Measurements from ENCODE around the gene GBP4.

The GBP4 gene

GRCh38 chr1:89195476-89195875, 3.3 kb downstream of the GBP4 start:
- no peak overlapping the region for H3K9ac ChIP-seq (ENCODE audit: low read length)
- no peaks in the 10 kb centered on the region for H3K9me3 ChIP-seq (ENCODE audit: insufficient read depth, low read length)
- no peaks in the 10 kb centered on the region for H3K36me3 ChIP-seq (replicated peaks; ENCODE audit: low read depth, low read length)
- H3K27me3 ChIP-seq (ENCODE audit: low read depth, low read length): no peaks in the 10 kb centered on the region
- no peaks in the 10 kb centered on the region for H3K79me2 ChIP-seq (ENCODE audit: low read length)
- peak overlapping the region; percentile 74 for H2AFZ ChIP-seq (ENCODE audit: low read depth, low read length)
- TF ChIP-seq EZH2phosphoT487 (IDR thresholded peaks at IDR 0.05; ENCODE audit: low read depth): no peak
- TF ChIP-seq, protein P1, sequence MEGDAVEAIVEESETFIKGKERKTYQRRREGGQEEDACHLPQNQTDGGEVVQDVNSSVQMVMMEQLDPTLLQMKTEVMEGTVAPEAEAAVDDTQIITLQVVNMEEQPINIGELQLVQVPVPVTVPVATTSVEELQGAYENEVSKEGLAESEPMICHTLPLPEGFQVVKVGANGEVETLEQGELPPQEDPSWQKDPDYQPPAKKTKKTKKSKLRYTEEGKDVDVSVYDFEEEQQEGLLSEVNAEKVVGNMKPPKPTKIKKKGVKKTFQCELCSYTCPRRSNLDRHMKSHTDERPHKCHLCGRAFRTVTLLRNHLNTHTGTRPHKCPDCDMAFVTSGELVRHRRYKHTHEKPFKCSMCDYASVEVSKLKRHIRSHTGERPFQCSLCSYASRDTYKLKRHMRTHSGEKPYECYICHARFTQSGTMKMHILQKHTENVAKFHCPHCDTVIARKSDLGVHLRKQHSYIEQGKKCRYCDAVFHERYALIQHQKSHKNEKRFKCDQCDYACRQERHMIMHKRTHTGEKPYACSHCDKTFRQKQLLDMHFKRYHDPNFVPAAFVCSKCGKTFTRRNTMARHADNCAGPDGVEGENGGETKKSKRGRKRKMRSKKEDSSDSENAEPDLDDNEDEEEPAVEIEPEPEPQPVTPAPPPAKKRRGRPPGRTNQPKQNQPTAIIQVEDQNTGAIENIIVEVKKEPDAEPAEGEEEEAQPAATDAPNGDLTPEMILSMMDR (IDR thresholded peaks at IDR 0.05; ENCODE audit: low read depth, low read length): no peak
- peak overlapping the region; percentile 49 for H3K27ac ChIP-seq (ENCODE audit: low read length)
- 0 out of 2 replicates have a peak overlapping the region, but pooled peaks have one; percentile 14 for H3K4me3 ChIP-seq (ENCODE audit: low read length)
- H3K4me2 ChIP-seq (ENCODE audit: low read length): peak overlapping the region; percentile 37
- no peaks in the 10 kb centered on the region for H4K20me1 ChIP-seq (ENCODE audit: insufficient read depth, low read length)
- peaks cover 43% of the 10 kb centered on the region for H3K4me1 ChIP-seq (ENCODE audit: low read length)

GRCh38 chr1:89191314-89191713, 7.4 kb downstream of the GBP4 start:
- Histone ChIP-seq H3K9me3 (ENCODE audit: insufficient read depth, low read length) (no peaks in the 10 kb centered on the region), H4K20me1 (ENCODE audit: insufficient read depth, low read length) (no peaks in the 10 kb centered on the region), H3K4me2 (ENCODE audit: low read length) (no peak overlapping the region), H3K4me1 (ENCODE audit: low read length) (peaks cover 14% of the 10 kb centered on the region), H3K27ac (ENCODE audit: low read length) (no peak overlapping the region), H2AFZ (ENCODE audit: low read depth, low read length) (no peak overlapping the region), H3K27me3 (ENCODE audit: low read depth, low read length) (no peaks in the 10 kb centered on the region), H3K79me2 (ENCODE audit: low read length) (no peaks in the 10 kb centered on the region), H3K36me3 (replicated peaks; ENCODE audit: low read depth, low read length) (no peaks in the 10 kb centered on the region), H3K4me3 (ENCODE audit: low read length) (no peak overlapping the region), H3K9ac (ENCODE audit: low read length) (no peak overlapping the region)
- no peak for TF ChIP-seq EZH2phosphoT487 (IDR thresholded peaks at IDR 0.05; ENCODE audit: low read depth)
- TF ChIP-seq, protein P1 (IDR thresholded peaks at IDR 0.05; ENCODE audit: low read depth, low read length): no peak

GRCh38 chr1:89190017-89190416, 8.7 kb downstream of the GBP4 start:
- no peaks in the 10 kb centered on the region for H3K27me3 ChIP-seq (ENCODE audit: low read depth, low read length)
- H3K36me3 ChIP-seq (replicated peaks; ENCODE audit: low read depth, low read length): no peaks in the 10 kb centered on the region
- no peaks in the 10 kb centered on the region for H4K20me1 ChIP-seq (ENCODE audit: insufficient read depth, low read length)
- H3K9me3 ChIP-seq (ENCODE audit: insufficient read depth, low read length): no peaks in the 10 kb centered on the region
- H3K9ac ChIP-seq (ENCODE audit: low read length): no peak overlapping the region
- no peak overlapping the region for H3K27ac ChIP-seq (ENCODE audit: low read length)
- H3K79me2 ChIP-seq (ENCODE audit: low read length): no peaks in the 10 kb centered on the region
- H3K4me3 ChIP-seq (ENCODE audit: low read length): no peak overlapping the region
- peaks cover under 1% of the 10 kb centered on the region for H3K4me1 ChIP-seq (ENCODE audit: low read length)
- no peak overlapping the region for H3K4me2 ChIP-seq (ENCODE audit: low read length)
- no peak overlapping the region for H2AFZ ChIP-seq (ENCODE audit: low read depth, low read length)
- no peak for TF ChIP-seq EZH2phosphoT487 (IDR thresholded peaks at IDR 0.05; ENCODE audit: low read depth)
- TF ChIP-seq, protein P1 (IDR thresholded peaks at IDR 0.05; ENCODE audit: low read depth, low read length): no peak

DNA sequence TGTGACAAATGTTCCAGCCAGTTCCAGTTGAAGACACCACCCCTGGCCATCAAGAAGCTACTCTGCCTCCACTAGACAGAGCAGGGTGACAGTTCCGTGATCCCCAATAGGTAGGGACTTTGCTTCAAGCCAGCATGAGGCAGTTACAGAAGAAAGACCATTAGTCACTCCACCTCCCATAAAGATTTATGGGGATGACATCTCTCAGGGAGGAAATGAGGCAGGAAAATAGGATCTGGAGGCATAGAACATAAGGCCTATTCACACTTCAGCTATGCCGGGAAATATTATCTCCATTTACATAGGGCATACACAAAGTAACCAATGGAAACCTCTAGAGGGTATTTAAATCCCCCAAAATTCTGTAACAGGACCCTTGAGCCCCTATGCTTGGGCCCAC, 19.4 kb downstream of the GBP4 start:
- Histone ChIP-seq H4K20me1 (ENCODE audit: insufficient read depth, low read length) (no peaks in the 10 kb centered on the region), H3K27me3 (ENCODE audit: low read depth, low read length) (no peaks in the 10 kb centered on the region), H3K4me2 (ENCODE audit: low read length) (no peak overlapping the region), H3K4me1 (ENCODE audit: low read length) (0 out of 2 replicates have a peak, but pooled peaks cover 4% of the 10 kb centered on the region), H3K36me3 (replicated peaks; ENCODE audit: low read depth, low read length) (no peaks in the 10 kb centered on the region), H3K4me3 (ENCODE audit: low read length) (no peak overlapping the region), H3K9ac (ENCODE audit: low read length) (no peak overlapping the region), H3K79me2 (ENCODE audit: low read length) (no peaks in the 10 kb centered on the region), H2AFZ (ENCODE audit: low read depth, low read length) (no peak overlapping the region), H3K27ac (ENCODE audit: low read length) (no peak overlapping the region), H3K9me3 (ENCODE audit: insufficient read depth, low read length) (no peaks in the 10 kb centered on the region)
- no peak for TF ChIP-seq EZH2phosphoT487 (IDR thresholded peaks at IDR 0.05; ENCODE audit: low read depth)
- TF ChIP-seq, protein P1 (IDR thresholded peaks at IDR 0.05; ENCODE audit: low read depth, low read length): no peak

Data from OCI-LY3 (cell line).